ENCODE measurements around the gene OR2G3. TPM values are rescaled to one million over a fixed set of nuclear protein-coding genes. Genes with fewer than 3 reads are reported as not detected.

OR2G3 gene
- total RNA-seq, 1 experiment from 2014 or later = not detected

Other genes with a start within 250 kb of the OR2G3 start
- gene NLRP3, start 189.4 kb upstream of the OR2G3 start, total RNA-seq (2014; rRNA removed; shearing (Covaris generic)) = 0.50 TPM in 1 of 2 replicates, not detected in the other
- gene OR2B11, start 147.5 kb upstream of the OR2G3 start, total RNA-seq (2014; rRNA removed; shearing (Covaris generic)) = not detected in 2 replicates
- not detected in 2 replicates for gene OR2C3, start 69.1 kb upstream of the OR2G3 start, total RNA-seq (2014; rRNA removed; shearing (Covaris generic))
- gene GCSAML, start 56.5 kb upstream of the OR2G3 start, total RNA-seq (2014; rRNA removed; shearing (Covaris generic)) = 0.29 and 1.9 TPM in 2 replicates
- gene OR2G2, start 17.2 kb upstream of the OR2G3 start, total RNA-seq (2014; rRNA removed; shearing (Covaris generic)) = not detected in 2 replicates
- gene OR13G1, start 74.2 kb downstream of the OR2G3 start, total RNA-seq (2014; rRNA removed; shearing (Covaris generic)) = not detected in 2 replicates
- not detected in 2 replicates for gene OR6F1, start 111.1 kb downstream of the OR2G3 start, total RNA-seq (2014; rRNA removed; shearing (Covaris generic))
- not detected in 2 replicates for gene OR14K1, start 133.0 kb downstream of the OR2G3 start, total RNA-seq (2014; rRNA removed; shearing (Covaris generic))
- not detected in 2 replicates for gene OR14A2, start 142.6 kb downstream of the OR2G3 start, total RNA-seq (2014; rRNA removed; shearing (Covaris generic))
- gene OR1C1, start 155.0 kb downstream of the OR2G3 start, total RNA-seq (2014; rRNA removed; shearing (Covaris generic)) = not detected in 2 replicates
- not detected in 2 replicates for gene OR14A16, start 218.5 kb downstream of the OR2G3 start, total RNA-seq (2014; rRNA removed; shearing (Covaris generic))
- not detected in 2 replicates for gene OR11L1, start 236.3 kb downstream of the OR2G3 start, total RNA-seq (2014; rRNA removed; shearing (Covaris generic))